HepG2 (cell line): ENCODE data around the gene ZBTB7A. TPM values are rescaled to one million over a fixed set of nuclear protein-coding genes. Genes with fewer than 3 reads are reported as not detected.
A peak's percentile ranks its signal among the peaks of the same experiment; 100 is the strongest.

Source experiments
- ATAC-seq: fragments of 200-7000 bp; cut with Tn5 transposase; 3 replicates; pipeline ENCODE4 v1.9.1; 2020; ENCODE audit warnings: mild to moderate bottlenecking, moderate library complexity
- BruUV-seq: library from RNA; stranded (reverse); fragments of 400-500 nt; replicated peaks from 2 replicates; lab custom pipeline; 2021; lab: Mats Ljungman, UMichigan
- CTCF ChIA-PET: fragments of 300-600 bp; formaldehyde crosslinking; extraction: SDS; loops from one replicate; lab custom pipeline; 2021; ENCODE audit warnings: low total read pairs, inconsistent platforms, low intra/inter-chr PET ratio; lab: Yijun Ruan, JAX
- POLR2A ChIA-PET: fragments of 350-600 bp; sonication (Branson Sonifier 250); formaldehyde crosslinking; loops from one replicate; lab custom pipeline; 2020; ENCODE audit warnings: antibody characterized with exemption, inconsistent platforms; lab: Yijun Ruan, JAX
- DNase-seq: peaks from one replicate; pipeline ENCODE4 v3.0.0-alpha.2; 2015; ENCODE audit warnings: low spot score
- FAIRE-seq: peaks from 3 replicates; lab custom pipeline; 2011; peaks lifted over from hg19 to GRCh38; lab: Jason Lieb, UNC
- H2AFZ ChIP-seq: one replicate; pipeline ENCODE4 v1.6.1; 2011; ENCODE audit warnings: low read length, inconsistent platforms
- H3K27ac ChIP-seq: fragments of 300-600 bp; 3 replicates; pipeline ENCODE4 v1.8.0; 2011; ENCODE audit warnings: mixed run types, mild to moderate bottlenecking, mixed read lengths, low read length, inconsistent platforms; ENCODE audit not compliant: insufficient read depth; ENCODE audit errors: extremely low read length
- H3K27me3 ChIP-seq, 2 experiments: fragments of 200-600 bp in 1 of 2; 2 replicates in 1 of 2; 3 replicates in 1 of 2; pipeline versions ENCODE4 v1.6.0 to v1.8.0; 2011; ENCODE audit warnings: low read length in 2 of 2, mild to moderate bottlenecking in 2 of 2, moderate library complexity in 2 of 2, inconsistent platforms in 1 of 2; ENCODE audit not compliant: insufficient read depth in 2 of 2, control insufficient read depth in 1 of 2
- H3K36me3 ChIP-seq, 2 experiments: fragments of 200-600 bp in 1 of 2; replicated peaks in 1 of 2; 2 replicates in 1 of 2; 3 replicates in 1 of 2; pipeline versions ENCODE4 v1.5.1 to v1.8.0; 2011; ENCODE audit warnings: low read length in 2 of 2, inconsistent platforms in 1 of 2; ENCODE audit not compliant: insufficient read depth in 2 of 2, control insufficient read depth in 1 of 2
- H3K4me1 ChIP-seq: 2 replicates; pipeline ENCODE4 v1.5.1; 2012; ENCODE audit warnings: low read length, inconsistent platforms; ENCODE audit not compliant: insufficient read depth
- H3K4me2 ChIP-seq: 2 replicates; pipeline ENCODE4 v1.6.0; 2011; ENCODE audit warnings: low read depth, low read length, inconsistent platforms
- H3K4me3 ChIP-seq, 3 experiments: fragments of 200-600 bp in 1 of 3; sonication (generic), shearing (Covaris generic) in 1 of 3; replicated peaks in 1 of 3; 2 replicates each; pipeline ENCODE4 v1.5.1; 2011 to 2016; ENCODE audit warnings: low read length in 3 of 3, inconsistent platforms in 2 of 3, low read depth in 2 of 3, mild to moderate bottlenecking in 2 of 3, control low read depth in 1 of 3, mixed read lengths in 1 of 3; ENCODE audit not compliant: insufficient read depth in 1 of 3
- H3K79me2 ChIP-seq: one replicate; pipeline ENCODE4 v1.6.1; 2011; ENCODE audit warnings: low read length, inconsistent platforms; ENCODE audit not compliant: insufficient read depth
- H3K9ac ChIP-seq: 2 replicates; pipeline ENCODE4 v1.6.0; 2011; ENCODE audit warnings: mild to moderate bottlenecking, low read depth, low read length, inconsistent platforms; ENCODE audit not compliant: insufficient read depth
- H3K9me3 ChIP-seq: 2 replicates; pipeline ENCODE4 v1.5.1; 2012; ENCODE audit warnings: mild to moderate bottlenecking, low read length
- H4K20me1 ChIP-seq: 2 replicates; pipeline ENCODE4 v1.6.0; 2011; ENCODE audit warnings: inconsistent platforms, mild to moderate bottlenecking, low read length, moderate library complexity; ENCODE audit not compliant: insufficient read depth
- GABPA ChIP-seq, 2 experiments: IDR thresholded peaks; 2 replicates each; pipeline ENCODE4 v1.6.1; 2011 to 2016; ENCODE audit warnings: low read depth in 2 of 2, low read length in 1 of 2, missing biosample characterization in 1 of 2, missing genetic modification characterization in 1 of 2
- GABPB1 ChIP-seq: IDR thresholded peaks from 2 replicates; pipeline ENCODE4 v1.6.1; 2016; ENCODE audit warnings: mild to moderate bottlenecking, missing genetic modification reagents, moderate library complexity, missing compliant biosample characterization
- KDM2A ChIP-seq: sonication (generic); formaldehyde crosslinking; IDR thresholded peaks from 2 replicates; pipeline ENCODE4 v1.4.0; 2020; ENCODE audit warnings: low read depth, missing genetic modification reagents, borderline replicate concordance
- KDM5B ChIP-seq: sonication (generic); formaldehyde crosslinking; IDR thresholded peaks from 2 replicates; pipeline ENCODE4 v1.4.0; 2020; ENCODE audit warnings: missing genetic modification reagents, mild to moderate bottlenecking, borderline replicate concordance
- MAFF ChIP-seq: IDR thresholded peaks from 2 replicates; pipeline ENCODE4 v1.6.1; 2011; ENCODE audit warnings: low read depth, low read length, improper control_type of control experiment
- MTA1 ChIP-seq: sonication (generic); formaldehyde crosslinking; IDR thresholded peaks from 2 replicates; pipeline ENCODE4 v1.4.0; 2020; ENCODE audit warnings: missing genetic modification reagents, mild to moderate bottlenecking, borderline replicate concordance
- MXI1 ChIP-seq: IDR thresholded peaks from 3 replicates; pipeline ENCODE4 v1.6.1; 2012; ENCODE audit warnings: low read depth, low read length, inconsistent platforms, borderline replicate concordance
- MYC ChIP-seq: sonication (generic); formaldehyde crosslinking; IDR thresholded peaks from 2 replicates; pipeline ENCODE4 v1.9.0; 2021; ENCODE audit warnings: missing genetic modification reagents, borderline replicate concordance
- RARA ChIP-seq: IDR thresholded peaks from 2 replicates; pipeline ENCODE4 v1.6.1; 2016; ENCODE audit warnings: missing genetic modification reagents, missing compliant biosample characterization
- SRY ChIP-seq: sonication (generic); formaldehyde crosslinking; IDR thresholded peaks from 2 replicates; pipeline ENCODE4 v1.8.0; 2022; ENCODE audit warnings: mild to moderate bottlenecking, missing genetic modification reagents
- ZEB1 ChIP-seq: IDR thresholded peaks from 2 replicates; pipeline ENCODE4 v1.6.1; 2012; ENCODE audit warnings: mild to moderate bottlenecking, low read depth, inconsistent platforms; ENCODE audit not compliant: insufficient replicate concordance
- ZFX ChIP-seq: sonication (generic); formaldehyde crosslinking; IDR thresholded peaks from 2 replicates; pipeline ENCODE4 v1.4.0; 2020; ENCODE audit warnings: mild to moderate bottlenecking, low read depth, missing genetic modification reagents, moderate library complexity
- ZMYM3 ChIP-seq: sonication (generic); formaldehyde crosslinking; IDR thresholded peaks from 2 replicates; pipeline ENCODE4 v1.5.1; 2020; ENCODE audit warnings: mild to moderate bottlenecking, missing genetic modification reagents
- ZNF121 ChIP-seq: sonication (generic); formaldehyde crosslinking; IDR thresholded peaks from 2 replicates; pipeline ENCODE4 v1.5.0; 2020; ENCODE audit warnings: mild to moderate bottlenecking, missing genetic modification reagents
- ZNF354B ChIP-seq: sonication (generic); formaldehyde crosslinking; IDR thresholded peaks from 2 replicates; pipeline ENCODE4 v1.8.0; 2022; ENCODE audit warnings: mild to moderate bottlenecking, missing genetic modification reagents
- ZNF770 ChIP-seq: sonication (generic); formaldehyde crosslinking; IDR thresholded peaks from 2 replicates; pipeline ENCODE4 v1.5.0; 2020; ENCODE audit warnings: mild to moderate bottlenecking, missing genetic modification reagents
- WGBS: methylation state at CpG from one replicate; pipeline ENCODE4 v1.1.6; 2017; ENCODE audit warnings: low lambda C conversion rate; 5-methylcytosine and 5-hydroxymethylcytosine counted together
- in situ Hi-C: cut with HindIII; loops from 2 replicates; pipeline ENCODE4 v1.10.0; 2017; ENCODE audit warnings: low pct_unique_long_range_greater_than_20kb; ENCODE audit not compliant: extremely low pct_ligation_motif_present
- intact Hi-C: fragments of 100-400 bp; cut with micrococcal nuclease; formaldehyde crosslinking; loops from one replicate; pipeline ENCODE4 v1.10.0; 2022; ENCODE audit not compliant: unreplicated experiment
- polyA plus RNA-seq, 8 experiments: library from polyadenylated mRNA; depleted of rRNA in 3 of 8; stranded (reverse) in 7 of 8; unstranded in 1 of 8; fragments of >200 nt; fragmentation: Illumina TruSeq in 4 of 8; extraction: Trizol in 4 of 8; gene quantifications; 2 replicates each; pipeline versions ENCODE4 v1.2.1 to v1.2.3, GENCODE V29; 2011 to 2016; ENCODE audit warnings: low read depth in 4 of 8, missing spikeins in 1 of 8, mixed read lengths in 1 of 8; ENCODE audit not compliant: insufficient read depth in 1 of 8
- total RNA-seq, 5 experiments: library from RNA; depleted of rRNA; stranded (reverse); fragments of >200 nt; fragmentation: Illumina TruSeq; extraction: Trizol; gene quantifications; 2 replicates each; pipeline ENCODE4 v1.2.3, GENCODE V29; 2016; ENCODE audit warnings: low read depth in 1 of 5
- TF ChIP-seq, protein P1 (sequence below): sonication (generic); formaldehyde crosslinking; IDR thresholded peaks from 2 replicates; pipeline ENCODE4 v1.4.0; 2020; ENCODE audit warnings: missing genetic modification reagents
- TF ChIP-seq, protein P2 (sequence below): sonication (generic); formaldehyde crosslinking; IDR thresholded peaks from 2 replicates; pipeline ENCODE4 v1.8.1; 2023; ENCODE audit warnings: mild to moderate bottlenecking, missing genetic modification reagents

ZBTB7A gene
- total and polyA plus RNA-seq, 2 of the 13 experiments (the other 11 are each of a cell fraction or from before 2014, with no cell fraction given), result 3.6 to 4.0 TPM

DNA sequence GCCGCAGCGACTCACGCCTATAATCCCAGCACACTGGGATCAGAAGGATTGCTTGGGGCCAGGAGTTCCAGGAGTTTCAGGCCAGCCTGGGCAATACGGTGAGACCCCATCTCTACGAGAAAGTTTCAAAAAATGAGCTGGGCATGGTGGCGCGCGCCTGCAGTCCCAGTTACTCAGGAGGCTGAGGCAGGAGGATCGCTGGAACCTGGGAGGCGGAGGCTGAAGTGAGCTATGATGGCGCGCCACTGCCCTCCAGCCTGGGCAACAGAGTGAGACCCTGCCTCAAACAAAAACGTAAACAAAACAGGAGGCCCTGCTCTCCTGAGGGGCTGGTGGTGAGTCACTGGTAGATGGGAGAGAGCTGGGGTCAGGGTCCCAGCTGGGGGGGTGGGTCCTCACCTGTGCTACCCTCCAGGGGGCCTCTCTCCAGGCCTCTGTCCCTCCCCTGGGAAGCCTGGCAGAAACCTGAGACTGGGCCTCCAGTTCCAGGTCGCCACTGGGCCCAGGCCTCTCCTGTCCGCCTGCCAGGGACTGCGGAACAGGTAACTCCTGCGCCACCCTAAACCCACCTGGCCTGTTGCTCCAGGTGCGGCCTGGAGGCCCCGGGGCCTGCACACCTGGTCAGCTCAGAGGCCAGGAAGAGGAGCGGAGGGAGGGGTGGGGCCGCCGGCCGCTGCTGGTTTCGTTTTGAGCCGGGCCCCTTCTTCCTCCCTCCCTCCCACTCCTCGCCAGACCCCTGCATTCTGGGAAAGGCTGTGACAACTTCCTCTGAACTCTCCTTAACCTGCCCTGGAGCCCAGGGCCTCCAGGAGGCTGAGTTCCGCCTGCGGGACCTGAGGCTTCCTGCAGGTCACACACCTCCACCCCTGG, 17.2 kb upstream of the ZBTB7A start:
- Histone ChIP-seq H3K9ac (peak overlapping the region; percentile 39; the same call in 1 of the 2 replicates), H4K20me1 (no peaks in the 10 kb centered on the region), H2AFZ (no peak overlapping the region), H3K4me1 (peaks cover 50% of the 10 kb centered on the region), H3K36me3 (no peaks in the 10 kb centered on the region), H3K4me2 (peak overlapping the region; percentile 58), H3K4me3 (peak overlapping the region in 2 of 3 experiments; percentile 24 to 52; a peak in 2 of 6 replicates), H3K9me3 (no peaks in the 10 kb centered on the region), H3K27ac (no peak overlapping the region), H3K27me3 (no peaks in the 10 kb centered on the region), H3K79me2 (no peaks in the 10 kb centered on the region)
- DNase-seq (no peak), ATAC-seq (peak; percentile 22), FAIRE-seq (no peak)
- 74% methylated on average over 12 of the region's 28 CpGs for WGBS
- ChIA-PET CTCF (no interaction called here), POLR2A (interaction anchor here (1.3 kb wide), 1 partner anchor 25 kb away, joined by 5 read pairs; no protein-coding TSS in a partner anchor)
- TF ChIP-seq ZNF121 (CRISPR knock-in tag) (peak; percentile 92), MTA1 (CRISPR knock-in tag) (0 out of 2 replicates have a peak, but pooled peaks have one; percentile 5), GABPA (IDR thresholded peaks at IDR 0.05; ENCODE audit: low read depth, low read length) (no peak), GABPA (CRISPR knock-in tag; IDR thresholded peaks at IDR 0.05; ENCODE audit: low read depth) (peak; percentile 69), ZNF354B (CRISPR knock-in tag) (no peak), GABPB1 (CRISPR knock-in tag) (peak; percentile 52; the same call in 1 of the 2 replicates), MYC (CRISPR knock-in tag) (peak; percentile 53; the same call in 1 of the 2 replicates), KDM5B (CRISPR knock-in tag) (0 out of 2 replicates have a peak, but pooled peaks have one; percentile 32), RARA (peak; percentile 27; the same call in 1 of the 2 replicates), ZNF770 (CRISPR knock-in tag) (peak; percentile 88; the same call in 1 of the 2 replicates), KDM2A (CRISPR knock-in tag) (peak; percentile 18; the same call in 1 of the 2 replicates), MAFF (no peak), ZFX (peak; percentile 63), SRY (CRISPR knock-in tag) (no peak), ZEB1 (peak; percentile 61), MXI1 (no peak), ZMYM3 (CRISPR knock-in tag) (0 out of 2 replicates have a peak, but pooled peaks have one; percentile 57)
- TF ChIP-seq, protein P1, sequence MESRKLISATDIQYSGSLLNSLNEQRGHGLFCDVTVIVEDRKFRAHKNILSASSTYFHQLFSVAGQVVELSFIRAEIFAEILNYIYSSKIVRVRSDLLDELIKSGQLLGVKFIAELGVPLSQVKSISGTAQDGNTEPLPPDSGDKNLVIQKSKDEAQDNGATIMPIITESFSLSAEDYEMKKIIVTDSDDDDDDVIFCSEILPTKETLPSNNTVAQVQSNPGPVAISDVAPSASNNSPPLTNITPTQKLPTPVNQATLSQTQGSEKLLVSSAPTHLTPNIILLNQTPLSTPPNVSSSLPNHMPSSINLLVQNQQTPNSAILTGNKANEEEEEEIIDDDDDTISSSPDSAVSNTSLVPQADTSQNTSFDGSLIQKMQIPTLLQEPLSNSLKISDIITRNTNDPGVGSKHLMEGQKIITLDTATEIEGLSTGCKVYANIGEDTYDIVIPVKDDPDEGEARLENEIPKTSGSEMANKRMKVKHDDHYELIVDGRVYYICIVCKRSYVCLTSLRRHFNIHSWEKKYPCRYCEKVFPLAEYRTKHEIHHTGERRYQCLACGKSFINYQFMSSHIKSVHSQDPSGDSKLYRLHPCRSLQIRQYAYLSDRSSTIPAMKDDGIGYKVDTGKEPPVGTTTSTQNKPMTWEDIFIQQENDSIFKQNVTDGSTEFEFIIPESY (CRISPR knock-in tag), result peak; percentile 67
- TF ChIP-seq, protein P2, sequence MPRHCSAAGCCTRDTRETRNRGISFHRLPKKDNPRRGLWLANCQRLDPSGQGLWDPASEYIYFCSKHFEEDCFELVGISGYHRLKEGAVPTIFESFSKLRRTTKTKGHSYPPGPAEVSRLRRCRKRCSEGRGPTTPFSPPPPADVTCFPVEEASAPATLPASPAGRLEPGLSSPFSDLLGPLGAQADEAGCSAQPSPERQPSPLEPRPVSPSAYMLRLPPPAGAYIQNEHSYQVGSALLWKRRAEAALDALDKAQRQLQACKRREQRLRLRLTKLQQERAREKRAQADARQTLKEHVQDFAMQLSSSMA (CRISPR knock-in tag), result no peak
- intact Hi-C loops, result no loop called here
- BruUV-seq, result no TSS peak
- in situ Hi-C loops, result no loop called here
